Keratinocyte (primary cell): ENCODE measurements around the gene TRMT61A.

Source experiments
- CTCF ChIP-seq, 3 experiments: IDR thresholded peaks in 1 of 3; conservative IDR thresholded peaks in 1 of 3; optimal IDR thresholded peaks in 1 of 3; 2 replicates in 2 of 3; 3 replicates in 1 of 3; pipeline versions ENCODE3 to v1.5.1; 2011; ENCODE audit warnings: low read length in 3 of 3, mild to moderate bottlenecking in 3 of 3, moderate library complexity in 2 of 3, control low read depth in 1 of 3, inconsistent platforms in 1 of 3; ENCODE audit not compliant: insufficient read depth in 2 of 3; ENCODE audit errors: extremely low read depth in 1 of 3
- EZH2 ChIP-seq: IDR thresholded peaks from one replicate; pipeline ENCODE4 v1.6.1; 2012; ENCODE audit warnings: inconsistent platforms, mild to moderate bottlenecking, low read length, moderate library complexity

GRCh38 chr14:103524002-103524935, 4.7 kb upstream of the TRMT61A start:
- TF ChIP-seq CTCF (optimal IDR thresholded peaks at IDR 0.05 in 1 of 3, IDR thresholded peaks at IDR 0.05 in 1 of 3, conservative IDR thresholded peaks at IDR 0.05 in 1 of 3; ENCODE audit: extremely low read depth in 1 of 3, insufficient read depth in 2 of 3, low read length in 3 of 3) (peak in 1 of 3 experiments; percentile 27), EZH2 (no peak)
